Neural crest cell (in vitro differentiated cells): ENCODE results near the gene CLEC2D. TPM values are rescaled to one million over a fixed set of nuclear protein-coding genes. Genes with fewer than 3 reads are reported as not detected.
"Not testable (repeated sequence)": the region's sequence is repeated elsewhere in the genome, so short reads cannot be mapped to it uniquely, and the experiment has no call there.

Experiments
- DNase-seq: peaks from one replicate; pipeline ENCODE4 v3.0.0; 2021; ENCODE audit warnings: low read depth, mixed read lengths, low spot score
- H3K27ac Mint-ChIP-seq: one replicate; pipeline ENCODE4 v1.8.0; 2021; ENCODE audit warnings: mild to moderate bottlenecking, mixed read lengths; ENCODE audit not compliant: unreplicated experiment
- H3K27me3 Mint-ChIP-seq: 2 replicates; pipeline ENCODE4 v1.8.0; 2021; ENCODE audit warnings: low read depth, mild to moderate bottlenecking, mixed read lengths
- H3K36me3 Mint-ChIP-seq: 2 replicates; pipeline ENCODE4 v1.8.0; 2021; ENCODE audit warnings: low read depth, mild to moderate bottlenecking, mixed read lengths
- H3K4me1 Mint-ChIP-seq: 2 replicates; pipeline ENCODE4 v1.8.0; 2021; ENCODE audit warnings: mixed read lengths
- H3K4me3 Mint-ChIP-seq: one replicate; pipeline ENCODE4 v1.8.0; 2021; ENCODE audit warnings: mild to moderate bottlenecking, mixed read lengths
- H3K9me3 Mint-ChIP-seq: 2 replicates; pipeline ENCODE4 v1.8.0; 2021; ENCODE audit warnings: mixed read lengths
- CTCF ChIP-seq: fragments of 200-600 bp; sonication (generic); conservative IDR thresholded peaks from 2 replicates; pipeline ENCODE4 v1.5.0; 2021; ENCODE audit warnings: antibody characterized with exemption, mild to moderate bottlenecking
- total RNA-seq: library from RNA; stranded (reverse); gene quantifications from 2 replicates; pipeline ENCODE4 v1.2.1, GENCODE V29; 2021

The CLEC2D gene
- total RNA-seq, 1 donor from 2014 or later: 10.6 TPM

GRCh38 chr12:9711664-9712063 lies 42.2 kb downstream of the CLEC2D start:
- Mint-ChIP-seq H3K27me3 (no peaks in the 10 kb centered on the region), H3K9me3 (no peaks in the 10 kb centered on the region), H3K4me3 (no peak overlapping the region), H3K4me1 (no peaks in the 10 kb centered on the region), H3K36me3 (no peaks in the 10 kb centered on the region), H3K27ac (no peak overlapping the region)
- no peak for DNase-seq
- TF ChIP-seq CTCF: no peak

GRCh38 chr12:9713032-9713558 lies 43.6 kb downstream of the CLEC2D start:
- not testable (repeated sequence) for H3K36me3 Mint-ChIP-seq, H3K9me3 Mint-ChIP-seq, H3K4me1 Mint-ChIP-seq, H3K27ac Mint-ChIP-seq, H3K27me3 Mint-ChIP-seq, H3K4me3 Mint-ChIP-seq, DNase-seq

- DNase-seq: no peak
- H3K9me3 Mint-ChIP-seq: no peaks in the 10 kb centered on the region
- TF ChIP-seq CTCF: no peak
- no peaks in the 10 kb centered on the region for H3K27me3 Mint-ChIP-seq
- no peak overlapping the region for H3K4me3 Mint-ChIP-seq
- H3K36me3 Mint-ChIP-seq: no peaks in the 10 kb centered on the region
- H3K4me1 Mint-ChIP-seq: peaks cover 5% of the 10 kb centered on the region
- no peak overlapping the region for H3K27ac Mint-ChIP-seq
These were observed 47.8 kb downstream of the CLEC2D start for GRCh38 chr12:9717070-9717925.

GRCh38 chr12:9718968-9719367 lies 49.5 kb downstream of the CLEC2D start:
- Mint-ChIP-seq H3K27ac (no peak overlapping the region), H3K36me3 (no peaks in the 10 kb centered on the region), H3K27me3 (no peaks in the 10 kb centered on the region), H3K4me3 (no peak overlapping the region), H3K9me3 (no peaks in the 10 kb centered on the region), H3K4me1 (peaks cover 5% of the 10 kb centered on the region)
- DNase-seq: no peak
- no peak for TF ChIP-seq CTCF

- peaks cover 5% of the 10 kb centered on the region for H3K4me1 Mint-ChIP-seq
- no peaks in the 10 kb centered on the region for H3K36me3 Mint-ChIP-seq
- no peak overlapping the region for H3K27ac Mint-ChIP-seq
- no peaks in the 10 kb centered on the region for H3K27me3 Mint-ChIP-seq
- no peak for TF ChIP-seq CTCF
- H3K9me3 Mint-ChIP-seq: no peaks in the 10 kb centered on the region
- DNase-seq: no peak
- no peak overlapping the region for H3K4me3 Mint-ChIP-seq
These were observed 50.3 kb downstream of the CLEC2D start for GRCh38 chr12:9719790-9720189.

- H3K9me3 Mint-ChIP-seq: no peaks in the 10 kb centered on the region
- H3K36me3 Mint-ChIP-seq: no peaks in the 10 kb centered on the region
- H3K4me1 Mint-ChIP-seq: peaks cover 5% of the 10 kb centered on the region
- no peak overlapping the region for H3K4me3 Mint-ChIP-seq
- H3K27ac Mint-ChIP-seq: no peak overlapping the region
- no peak for TF ChIP-seq CTCF
- H3K27me3 Mint-ChIP-seq: no peaks in the 10 kb centered on the region
- DNase-seq: no peak
These were observed 52.0 kb downstream of the CLEC2D start for GRCh38 chr12:9721394-9722092.
